A549 (cell line): ENCODE measurements around the gene CDH18. TPM values are rescaled to one million over a fixed set of nuclear protein-coding genes. Genes with fewer than 3 reads are reported as not detected.

Experiments
- ATAC-seq, 2 experiments: fragments of 200-7000 bp in 1 of 2; fragments of >200 bp in 1 of 2; cut with Nextera tagmentation in 1 of 2; cut with Tn5 transposase in 1 of 2; 3 replicates each; pipeline versions ENCODE4 v1.8.0 to v1.9.1; 2018 to 2020; ENCODE audit warnings: mild to moderate bottlenecking in 1 of 2, moderate library complexity in 1 of 2
- CTCF ChIA-PET: fragments of 300-600 bp; sonication (Branson Sonifier 250); formaldehyde crosslinking; extraction: SDS; loops from one replicate; lab custom pipeline; 2021; ENCODE audit warnings: antibody characterized with exemption, inconsistent platforms; lab: Yijun Ruan, JAX
- POLR2A ChIA-PET: fragments of 350-600 bp; formaldehyde crosslinking; extraction: SDS; loops from one replicate; lab custom pipeline; 2021; ENCODE audit warnings: antibody characterized with exemption, inconsistent platforms; lab: Yijun Ruan, JAX
- DNase-seq, 2 experiments: peaks; one replicate each; pipeline versions ENCODE4 v3.0.0 to v3.0.0-alpha.2; 2011 to 2016; ENCODE audit warnings: low read depth in 1 of 2, low spot score in 1 of 2
- FAIRE-seq: peaks from 2 replicates; lab custom pipeline; 2011; peaks lifted over from hg19 to GRCh38; lab: Jason Lieb, UNC
- H3K27ac ChIP-seq, 2 experiments: fragments of >200 bp; sonication (Bioruptor Twin); formaldehyde crosslinking; 3 replicates each; pipeline ENCODE4 v1.5.1; 2016 to 2017
- H3K4me1 ChIP-seq: fragments of >200 bp; sonication (Bioruptor Twin); formaldehyde crosslinking; 3 replicates; pipeline ENCODE4 v1.6.1; 2016
- H3K4me2 ChIP-seq: fragments of >200 bp; sonication (Bioruptor Twin); formaldehyde crosslinking; 3 replicates; pipeline ENCODE4 v1.6.1; 2016
- H3K4me3 ChIP-seq: fragments of >200 bp; sonication (Bioruptor Twin); formaldehyde crosslinking; 3 replicates; pipeline ENCODE4 v1.5.1; 2016
- H3K9me3 ChIP-seq: fragments of >200 bp; sonication (Bioruptor Twin); formaldehyde crosslinking; 3 replicates; pipeline ENCODE4 v1.6.1; 2016
- BHLHE40 ChIP-seq: IDR thresholded peaks from 2 replicates; pipeline ENCODE4 v1.6.1; 2012; ENCODE audit warnings: low read depth, low read length, inconsistent platforms
- CBX2 ChIP-seq: fragments of 200-600 bp; sonication (generic); IDR thresholded peaks from 2 replicates; pipeline ENCODE4 v1.6.1; 2016; ENCODE audit warnings: low read depth, mild to moderate bottlenecking, borderline replicate concordance
- CBX8 ChIP-seq: fragments of 200-600 bp; sonication (generic); IDR thresholded peaks from 2 replicates; pipeline ENCODE4 v1.6.1; 2016
- CHD4 ChIP-seq: fragments of 200-600 bp; sonication (generic); IDR thresholded peaks from 2 replicates; pipeline ENCODE4 v1.6.1; 2016; ENCODE audit warnings: antibody characterized with exemption, mild to moderate bottlenecking, borderline replicate concordance
- EHF ChIP-seq: fragments of 250-450 bp; sonication (Bioruptor Pico); IDR thresholded peaks from 2 replicates; pipeline ENCODE4 v1.5.0; 2020; ENCODE audit warnings: mild to moderate bottlenecking
- EHMT2 ChIP-seq: fragments of 200-600 bp; sonication (generic); IDR thresholded peaks from 2 replicates; pipeline ENCODE4 v1.6.1; 2016; ENCODE audit warnings: antibody characterized with exemption, low read depth, mild to moderate bottlenecking, moderate library complexity
- EP300 ChIP-seq, 2 experiments: fragments of >200 bp; sonication (Bioruptor Twin); formaldehyde crosslinking; IDR thresholded peaks; 2 replicates in 1 of 2; 3 replicates in 1 of 2; pipeline ENCODE4 v1.6.1; 2016 to 2017
- FOSL2 ChIP-seq, 2 experiments: fragments of 450-650 bp in 1 of 2; fragments of >200 bp in 1 of 2; sonication (Bioruptor Twin) in 1 of 2; formaldehyde crosslinking; IDR thresholded peaks; 2 replicates each; pipeline versions ENCODE4 v1.5.0 to v1.6.1; 2016 to 2020; ENCODE audit warnings: mild to moderate bottlenecking in 1 of 2, moderate library complexity in 1 of 2
- GATA3 ChIP-seq: IDR thresholded peaks from 2 replicates; pipeline ENCODE4 v1.6.1; 2012; ENCODE audit warnings: borderline replicate concordance
- HES2 ChIP-seq: fragments of >200 bp; sonication (Bioruptor Twin); formaldehyde crosslinking; IDR thresholded peaks from 2 replicates; pipeline ENCODE4 v1.6.1; 2016
- JUNB ChIP-seq: fragments of >200 bp; sonication (Bioruptor Twin); formaldehyde crosslinking; IDR thresholded peaks from 2 replicates; pipeline ENCODE4 v1.6.1; 2016
- KDM1A ChIP-seq: fragments of 200-600 bp; sonication (generic); IDR thresholded peaks from 2 replicates; pipeline ENCODE4 v1.6.1; 2016; ENCODE audit warnings: low read depth, mild to moderate bottlenecking
- MAFK ChIP-seq: fragments of 450-650 bp; IDR thresholded peaks from 2 replicates; pipeline ENCODE4 v1.6.1; 2014; ENCODE audit not compliant: partially characterized antibody
- MAZ ChIP-seq: fragments of 150-350 bp; IDR thresholded peaks from 2 replicates; pipeline ENCODE4 v1.6.1; 2014; ENCODE audit warnings: antibody characterized with exemption, low read depth, low read length, borderline replicate concordance
- PHF8 ChIP-seq: fragments of 200-600 bp; sonication (generic); IDR thresholded peaks from 2 replicates; pipeline ENCODE4 v1.6.1; 2016; ENCODE audit warnings: low read depth, mild to moderate bottlenecking, antibody characterized with exemption, moderate library complexity, borderline replicate concordance
- RAD21 ChIP-seq, 2 experiments: fragments of >200 bp in 1 of 2; sonication (Bioruptor Twin) in 1 of 2; formaldehyde crosslinking in 1 of 2; IDR thresholded peaks in 1 of 2; conservative IDR thresholded peaks in 1 of 2; 2 replicates in 1 of 2; 3 replicates in 1 of 2; pipeline ENCODE4 v1.6.1; 2012 to 2018; ENCODE audit warnings: inconsistent platforms in 1 of 2
- RCOR1 ChIP-seq: fragments of 150-350 bp; IDR thresholded peaks from 2 replicates; pipeline ENCODE4 v1.6.1; 2014; ENCODE audit warnings: antibody characterized with exemption, low read length, low read depth
- REST ChIP-seq: fragments of 200-600 bp; sonication (generic); IDR thresholded peaks from 2 replicates; pipeline ENCODE4 v1.6.1; 2016; ENCODE audit warnings: antibody characterized with exemption, mild to moderate bottlenecking, moderate library complexity
- TFCP2L1 ChIP-seq: fragments of 250-450 bp; sonication (Bioruptor Pico); IDR thresholded peaks from 2 replicates; pipeline ENCODE4 v1.5.0; 2021; ENCODE audit warnings: mild to moderate bottlenecking
- TP53 ChIP-seq: fragments of 250-450 bp; sonication (Bioruptor Pico); IDR thresholded peaks from 2 replicates; pipeline ENCODE4 v1.5.0; 2021; ENCODE audit warnings: mild to moderate bottlenecking, moderate library complexity
- ZC3H11A ChIP-seq: fragments of 450-650 bp; IDR thresholded peaks from 2 replicates; pipeline ENCODE4 v1.6.1; 2014; ENCODE audit warnings: antibody characterized with exemption, mild to moderate bottlenecking
- ZFP36 ChIP-seq: fragments of 450-650 bp; IDR thresholded peaks from 2 replicates; pipeline ENCODE4 v1.6.1; 2014; ENCODE audit warnings: borderline replicate concordance; ENCODE audit not compliant: partially characterized antibody
- ZNF302 ChIP-seq: fragments of 250-450 bp; sonication (Bioruptor Pico); IDR thresholded peaks from 2 replicates; pipeline ENCODE4 v1.9.0; 2021; ENCODE audit warnings: inconsistent platforms, mild to moderate bottlenecking, moderate library complexity
- ZSCAN20 ChIP-seq: fragments of 250-450 bp; sonication (Bioruptor Pico); IDR thresholded peaks from 2 replicates; pipeline ENCODE4 v1.8.0; 2022; ENCODE audit warnings: mild to moderate bottlenecking, moderate library complexity
- WGBS: methylation state at CpG from one replicate; pipeline ENCODE4 v1.1.6; 2017; ENCODE audit errors: missing lambda C conversion rate; 5-methylcytosine and 5-hydroxymethylcytosine counted together
- polyA plus RNA-seq, 4 experiments: library from polyadenylated mRNA; depleted of rRNA in 3 of 4; stranded (reverse); fragments of >200 nt; fragmentation: RNase III in 1 of 4; extraction: RNeasy Plus Mini Kit Qiagen cat#74134 plus additional on column Dnase treatment in 1 of 4; gene quantifications; 2 replicates in 3 of 4; 3 replicates in 1 of 4; pipeline ENCODE4 v1.2.3, GENCODE V29; 2011 to 2017
- TF ChIP-seq, protein P1 (sequence below): IDR thresholded peaks from 2 replicates; pipeline ENCODE4 v1.6.1; 2012
- TF ChIP-seq, protein P2 (sequence below): fragments of 450-650 bp; IDR thresholded peaks from 2 replicates; pipeline ENCODE4 v1.6.1; 2014; ENCODE audit warnings: antibody characterized with exemption
- TF ChIP-seq, protein P3 (sequence below): fragments of 150-350 bp; IDR thresholded peaks from 2 replicates; pipeline ENCODE4 v1.6.1; 2014; ENCODE audit warnings: low read depth, mild to moderate bottlenecking, low read length

CDH18 gene
- polyA plus RNA-seq, 2 of the 4 experiments (the other 2 are of a cell fraction), result not detected

- Histone ChIP-seq H3K4me1 (no peaks in the 10 kb centered on the region), H3K27ac (no peak overlapping the region), H3K9me3 (no peaks in the 10 kb centered on the region), H3K4me2 (no peak overlapping the region), H3K4me3 (no peak overlapping the region)
- ATAC-seq, result no peak
- whole genome bisulfite sequencing, result 4% methylated on average over 1 of the region's 1 CpG
- ChIA-PET POLR2A (no interaction called here), CTCF (no interaction called here)
- FAIRE-seq, result no peak
- TF ChIP-seq JUNB (no peak), CBX2 (no peak), KDM1A (no peak), GATA3 (no peak), TFCP2L1 (no peak), ZC3H11A (no peak)
- DNase-seq, result no peak
Measured at GRCh38 chr5:19986031-19986619, 1.9 kb downstream of the CDH18 start.

DNA sequence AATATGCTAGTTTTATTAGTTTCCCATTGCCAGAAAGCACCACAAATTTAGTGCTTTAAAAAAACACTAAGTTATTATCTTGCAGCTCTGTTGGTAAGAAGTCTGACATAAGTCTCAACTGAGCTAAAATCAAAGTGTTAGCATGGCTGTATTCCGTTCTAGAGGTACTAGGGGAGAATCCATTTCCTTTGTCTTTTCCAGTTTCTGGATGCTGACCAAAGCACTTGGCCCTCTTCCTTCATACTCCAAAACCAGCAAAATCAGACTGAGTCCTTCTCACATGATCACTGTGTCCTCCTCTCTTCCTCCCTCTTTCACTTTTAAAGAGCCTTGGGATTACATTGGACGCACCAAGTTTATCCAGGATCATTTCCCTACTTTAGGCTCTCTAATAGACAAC lies 9.5 kb downstream of the CDH18 start:
- no peak for TF ChIP-seq ZC3H11A
- no peak for TF ChIP-seq RAD21 (conservative IDR thresholded peaks at IDR 0.05 in 1 of 2, IDR thresholded peaks at IDR 0.05 in 1 of 2)
- no peak for TF ChIP-seq RCOR1
- TF ChIP-seq BHLHE40, result no peak
- TF ChIP-seq CHD4, result no peak
- no peak for TF ChIP-seq HES2
- TF ChIP-seq, protein P1, sequence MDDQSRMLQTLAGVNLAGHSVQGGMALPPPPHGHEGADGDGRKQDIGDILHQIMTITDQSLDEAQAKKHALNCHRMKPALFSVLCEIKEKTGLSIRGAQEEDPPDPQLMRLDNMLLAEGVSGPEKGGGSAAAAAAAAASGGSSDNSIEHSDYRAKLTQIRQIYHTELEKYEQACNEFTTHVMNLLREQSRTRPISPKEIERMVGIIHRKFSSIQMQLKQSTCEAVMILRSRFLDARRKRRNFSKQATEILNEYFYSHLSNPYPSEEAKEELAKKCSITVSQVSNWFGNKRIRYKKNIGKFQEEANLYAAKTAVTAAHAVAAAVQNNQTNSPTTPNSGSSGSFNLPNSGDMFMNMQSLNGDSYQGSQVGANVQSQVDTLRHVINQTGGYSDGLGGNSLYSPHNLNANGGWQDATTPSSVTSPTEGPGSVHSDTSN, result no peak
- TF ChIP-seq CBX8, result no peak
- TF ChIP-seq, protein P2, sequence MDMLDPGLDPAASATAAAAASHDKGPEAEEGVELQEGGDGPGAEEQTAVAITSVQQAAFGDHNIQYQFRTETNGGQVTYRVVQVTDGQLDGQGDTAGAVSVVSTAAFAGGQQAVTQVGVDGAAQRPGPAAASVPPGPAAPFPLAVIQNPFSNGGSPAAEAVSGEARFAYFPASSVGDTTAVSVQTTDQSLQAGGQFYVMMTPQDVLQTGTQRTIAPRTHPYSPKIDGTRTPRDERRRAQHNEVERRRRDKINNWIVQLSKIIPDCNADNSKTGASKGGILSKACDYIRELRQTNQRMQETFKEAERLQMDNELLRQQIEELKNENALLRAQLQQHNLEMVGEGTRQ, result no peak
- TF ChIP-seq EHF (CRISPR knock-in tag), result no peak
- no peak for TF ChIP-seq EP300 (IDR thresholded peaks at IDR 0.05)
- no peak for ATAC-seq

GRCh38 chr5:19977099-19977498 lies 10.9 kb downstream of the CDH18 start:
- no peak for TF ChIP-seq ZNF302 (CRISPR knock-in tag)
- TF ChIP-seq FOSL2 (IDR thresholded peaks at IDR 0.05), result no peak
- no peak for TF ChIP-seq FOSL2 (CRISPR knock-in tag; IDR thresholded peaks at IDR 0.05)
- no peak for TF ChIP-seq MAZ
- no peak for TF ChIP-seq EHMT2
- TF ChIP-seq, protein P3, sequence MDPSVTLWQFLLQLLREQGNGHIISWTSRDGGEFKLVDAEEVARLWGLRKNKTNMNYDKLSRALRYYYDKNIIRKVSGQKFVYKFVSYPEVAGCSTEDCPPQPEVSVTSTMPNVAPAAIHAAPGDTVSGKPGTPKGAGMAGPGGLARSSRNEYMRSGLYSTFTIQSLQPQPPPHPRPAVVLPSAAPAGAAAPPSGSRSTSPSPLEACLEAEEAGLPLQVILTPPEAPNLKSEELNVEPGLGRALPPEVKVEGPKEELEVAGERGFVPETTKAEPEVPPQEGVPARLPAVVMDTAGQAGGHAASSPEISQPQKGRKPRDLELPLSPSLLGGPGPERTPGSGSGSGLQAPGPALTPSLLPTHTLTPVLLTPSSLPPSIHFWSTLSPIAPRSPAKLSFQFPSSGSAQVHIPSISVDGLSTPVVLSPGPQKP, result no peak
- no peak for TF ChIP-seq ZFP36
- TF ChIP-seq EHF (CRISPR knock-in tag), result no peak
- TF ChIP-seq REST, result no peak
- no peak for TF ChIP-seq TP53
- no peak for TF ChIP-seq ZC3H11A
- TF ChIP-seq TFCP2L1, result no peak
- no peak for TF ChIP-seq MAFK
- no peak for TF ChIP-seq PHF8
- no peak for TF ChIP-seq ZSCAN20 (CRISPR knock-in tag)
- POLR2A ChIA-PET, result no interaction called here
- H3K4me1 ChIP-seq, result no peaks in the 10 kb centered on the region
- FAIRE-seq (no peak), ATAC-seq (no peak), DNase-seq (no peak)
- WGBS, result 2% methylated on average over 2 of the region's 2 CpGs
- no peaks in the 10 kb centered on the region for H3K9me3 ChIP-seq
- H3K27ac ChIP-seq, result no peak overlapping the region
- no peak overlapping the region for H3K4me3 ChIP-seq
- H3K4me2 ChIP-seq, result no peak overlapping the region
- CTCF ChIA-PET, result no interaction called here

More for the DNA sequence above, 9.5 kb downstream of the CDH18 start:
- FAIRE-seq (no peak), DNase-seq (no peak)
- no peak overlapping the region for H3K4me3 ChIP-seq
- no peaks in the 10 kb centered on the region for H3K4me1 ChIP-seq
- ChIA-PET CTCF (no interaction called here), POLR2A (no interaction called here)
- H3K9me3 ChIP-seq, result no peaks in the 10 kb centered on the region
- no peak overlapping the region for H3K27ac ChIP-seq
- 24% methylated on average over 2 of the region's 2 CpGs for WGBS
- no peak overlapping the region for H3K4me2 ChIP-seq
